Left ventricle myocardium inferior (tissue), 1 donor: Measurements from ENCODE around the gene NEDD8. TPM values are rescaled to one million over a fixed set of nuclear protein-coding genes. Genes with fewer than 3 reads are reported as not detected.
"Not testable (repeated sequence)": the region's sequence is repeated elsewhere in the genome, so short reads cannot be mapped to it uniquely, and the experiment has no call there.

Experiments used
- DNase-seq: peaks from one replicate; pipeline ENCODE4 v3.0.0-alpha.2; 2020
- H3K27ac ChIP-seq: fragments of 200-600 bp; replicated peaks from 2 replicates; pipeline ENCODE4 v1.8.0; 2021
- H3K27me3 ChIP-seq: fragments of 200-600 bp; 2 replicates; pipeline ENCODE4 v1.8.0; 2021; ENCODE audit warnings: low read depth
- H3K36me3 ChIP-seq: fragments of 200-600 bp; 2 replicates; pipeline ENCODE4 v1.8.0; 2021
- H3K4me1 ChIP-seq: fragments of 200-600 bp; 2 replicates; pipeline ENCODE4 v1.8.0; 2021
- H3K4me3 ChIP-seq: fragments of 200-600 bp; 2 replicates; pipeline ENCODE4 v1.8.0; 2021; ENCODE audit warnings: mild to moderate bottlenecking, moderate library complexity
- H3K9me3 ChIP-seq: fragments of 200-600 bp; replicated peaks from 2 replicates; pipeline ENCODE4 v1.8.0; 2021
- intact Hi-C: fragments of 100-400 bp; cut with micrococcal nuclease; formaldehyde crosslinking; loops from one replicate; pipeline ENCODE4 v1.11.0; 2022
- total RNA-seq: library from RNA; stranded (reverse); fragmentation: NEBNext Ultra II Directional; extraction: Animal tissue kit (Norgen Biotek cat#: 25700); gene quantifications from one replicate; pipeline ENCODE4 v1.2.1, GENCODE V29; 2021
- TF ChIP-seq, protein P1 (sequence below): fragments of 200-600 bp; IDR thresholded peaks from 2 replicates; pipeline ENCODE4 v1.8.0; 2021; ENCODE audit warnings: antibody characterized with exemption, mild to moderate bottlenecking, borderline replicate concordance
- donor health status: DM: no; HTN: yes; CAD: no; lungs with severe emphysema.

Gene NEDD8
- total RNA-seq, 1 donor from 2014 or later, result 214 TPM

DNA sequence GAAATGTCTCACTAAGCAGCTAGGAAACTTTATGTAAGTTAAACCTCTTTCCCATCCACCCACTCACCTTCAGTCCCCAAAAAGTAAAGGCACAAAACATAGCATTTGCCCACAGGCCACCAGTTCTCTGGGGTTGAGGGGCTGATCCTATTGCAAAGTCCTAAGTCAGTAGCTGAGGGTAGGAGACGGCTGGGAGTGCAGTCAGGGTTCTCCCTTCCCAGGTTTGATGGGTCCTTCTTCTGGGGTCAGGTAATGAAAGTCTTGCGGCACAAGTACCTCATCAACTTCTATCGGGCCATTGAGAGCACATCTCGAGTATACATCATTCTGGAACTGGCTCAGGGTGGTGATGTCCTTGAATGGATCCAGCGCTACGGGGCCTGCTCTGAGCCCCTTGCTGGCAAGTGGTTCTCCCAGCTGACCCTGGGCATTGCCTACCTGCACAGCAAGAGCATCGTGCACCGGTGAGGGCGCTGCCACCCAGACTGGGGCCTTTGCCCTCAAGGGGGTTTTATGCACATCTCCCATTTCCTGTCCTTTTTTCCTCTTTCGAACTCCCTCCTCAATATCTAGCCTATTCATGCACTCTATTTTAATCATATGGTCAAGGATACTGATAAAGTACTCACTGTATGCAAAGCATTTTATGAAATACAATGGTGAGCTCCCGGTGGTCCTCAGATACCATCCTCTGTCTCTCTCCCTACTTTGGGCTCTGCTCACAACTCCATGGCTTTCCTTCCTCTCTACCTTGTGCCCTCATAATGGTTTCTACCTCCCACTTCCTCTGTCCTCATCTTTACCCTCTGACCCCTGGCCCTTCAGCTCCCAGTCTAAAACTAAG, 25.7 kb downstream of the NEDD8 start:
- Histone ChIP-seq H3K4me1 (peaks cover 6% of the 10 kb centered on the region), H3K9me3 (no peaks in the 10 kb centered on the region), H3K4me3 (no peak overlapping the region), H3K27ac (no peak overlapping the region), H3K27me3 (no peaks in the 10 kb centered on the region), H3K36me3 (peaks cover 78% of the 10 kb centered on the region)
- no peak for DNase-seq
- TF ChIP-seq, protein P1, sequence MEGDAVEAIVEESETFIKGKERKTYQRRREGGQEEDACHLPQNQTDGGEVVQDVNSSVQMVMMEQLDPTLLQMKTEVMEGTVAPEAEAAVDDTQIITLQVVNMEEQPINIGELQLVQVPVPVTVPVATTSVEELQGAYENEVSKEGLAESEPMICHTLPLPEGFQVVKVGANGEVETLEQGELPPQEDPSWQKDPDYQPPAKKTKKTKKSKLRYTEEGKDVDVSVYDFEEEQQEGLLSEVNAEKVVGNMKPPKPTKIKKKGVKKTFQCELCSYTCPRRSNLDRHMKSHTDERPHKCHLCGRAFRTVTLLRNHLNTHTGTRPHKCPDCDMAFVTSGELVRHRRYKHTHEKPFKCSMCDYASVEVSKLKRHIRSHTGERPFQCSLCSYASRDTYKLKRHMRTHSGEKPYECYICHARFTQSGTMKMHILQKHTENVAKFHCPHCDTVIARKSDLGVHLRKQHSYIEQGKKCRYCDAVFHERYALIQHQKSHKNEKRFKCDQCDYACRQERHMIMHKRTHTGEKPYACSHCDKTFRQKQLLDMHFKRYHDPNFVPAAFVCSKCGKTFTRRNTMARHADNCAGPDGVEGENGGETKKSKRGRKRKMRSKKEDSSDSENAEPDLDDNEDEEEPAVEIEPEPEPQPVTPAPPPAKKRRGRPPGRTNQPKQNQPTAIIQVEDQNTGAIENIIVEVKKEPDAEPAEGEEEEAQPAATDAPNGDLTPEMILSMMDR, result no peak
- intact Hi-C loops, result no loop called here

DNA sequence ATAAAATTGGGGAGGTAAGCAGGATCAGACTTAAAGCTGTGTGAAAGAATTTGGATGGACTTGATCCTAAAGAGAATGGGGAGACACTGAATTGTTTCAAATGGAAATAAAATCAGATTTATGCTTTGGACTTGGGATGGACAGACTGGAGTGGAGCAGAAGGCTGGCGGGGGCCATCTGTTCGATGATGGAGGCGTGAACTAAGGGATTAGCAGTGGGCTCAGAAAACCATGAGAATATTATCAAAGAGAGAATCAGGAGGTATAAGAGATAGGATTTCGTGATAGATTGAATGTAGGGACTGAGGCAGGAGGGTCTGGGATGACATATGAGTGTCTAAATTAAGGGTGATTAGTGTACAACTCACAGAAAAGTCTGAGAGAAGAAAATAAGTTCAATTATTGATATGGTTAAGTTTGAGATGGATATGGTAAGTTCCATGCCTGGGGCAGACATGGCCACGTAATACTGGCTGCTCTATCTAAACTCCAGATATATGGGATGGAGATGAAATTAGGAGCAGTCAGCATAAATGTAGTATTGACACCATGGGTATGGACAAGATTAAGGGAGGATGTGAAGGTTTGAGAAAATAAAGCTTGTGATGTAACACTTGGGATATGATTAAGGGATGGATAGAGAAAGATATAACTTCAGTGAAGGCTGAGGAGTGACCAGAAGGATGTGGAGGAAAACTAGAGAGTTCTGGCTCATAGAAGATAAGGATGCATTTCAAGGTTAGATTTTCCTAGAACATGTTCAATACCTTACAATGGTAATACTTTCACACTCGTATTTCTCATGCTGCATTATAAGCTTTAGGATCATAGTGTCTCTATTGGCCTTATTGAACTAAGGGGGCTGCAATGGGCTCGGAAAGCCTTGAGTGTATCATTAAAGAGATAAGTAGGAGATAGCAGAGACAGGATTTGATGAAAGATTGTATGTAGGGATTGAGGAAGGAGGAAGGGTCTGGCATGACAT, 27.7 kb downstream of the NEDD8 start:
- DNase-seq, result no peak
- Histone ChIP-seq H3K4me1 (peaks cover 6% of the 10 kb centered on the region), H3K36me3 (peaks cover 68% of the 10 kb centered on the region), H3K27me3 (no peaks in the 10 kb centered on the region), H3K27ac (no peak overlapping the region), H3K4me3 (no peak overlapping the region), H3K9me3 (no peaks in the 10 kb centered on the region)
- intact Hi-C loops, result no loop called here
- TF ChIP-seq, protein P1, result no peak

GRCh38 chr14:24203249-24203886, 28.8 kb downstream of the NEDD8 start:
- peaks cover 13% of the 10 kb centered on the region for H3K4me1 ChIP-seq
- H3K27ac ChIP-seq, H3K27me3 ChIP-seq, H3K4me3 ChIP-seq, intact Hi-C loops, DNase-seq, H3K9me3 ChIP-seq: not testable (repeated sequence)
- H3K36me3 ChIP-seq, result peaks cover 57% of the 10 kb centered on the region

DNA sequence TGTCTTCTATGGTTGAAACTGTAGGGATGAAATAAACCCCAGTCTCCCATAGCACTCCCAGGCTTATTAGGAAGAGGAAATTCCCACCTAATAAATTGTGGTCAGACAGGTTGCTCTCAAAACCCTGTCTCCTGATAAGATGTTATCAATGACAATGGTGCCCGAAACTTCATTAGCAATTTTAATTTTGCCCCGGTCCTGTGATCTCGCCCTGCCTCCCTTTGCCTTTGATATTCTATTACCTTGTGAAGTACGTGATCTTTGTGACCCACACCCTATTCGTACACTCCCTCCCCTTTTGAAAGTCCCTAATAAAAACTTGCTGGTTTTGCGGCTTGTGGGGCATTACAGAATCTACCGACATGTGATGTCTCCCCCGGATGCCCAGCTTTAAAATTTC, 29.6 kb downstream of the NEDD8 start:
- intact Hi-C loops, H3K9me3 ChIP-seq, DNase-seq, H3K4me3 ChIP-seq, H3K27me3 ChIP-seq, H3K27ac ChIP-seq: not testable (repeated sequence)
- Histone ChIP-seq H3K36me3 (peaks cover 48% of the 10 kb centered on the region), H3K4me1 (peaks cover 14% of the 10 kb centered on the region)

DNA sequence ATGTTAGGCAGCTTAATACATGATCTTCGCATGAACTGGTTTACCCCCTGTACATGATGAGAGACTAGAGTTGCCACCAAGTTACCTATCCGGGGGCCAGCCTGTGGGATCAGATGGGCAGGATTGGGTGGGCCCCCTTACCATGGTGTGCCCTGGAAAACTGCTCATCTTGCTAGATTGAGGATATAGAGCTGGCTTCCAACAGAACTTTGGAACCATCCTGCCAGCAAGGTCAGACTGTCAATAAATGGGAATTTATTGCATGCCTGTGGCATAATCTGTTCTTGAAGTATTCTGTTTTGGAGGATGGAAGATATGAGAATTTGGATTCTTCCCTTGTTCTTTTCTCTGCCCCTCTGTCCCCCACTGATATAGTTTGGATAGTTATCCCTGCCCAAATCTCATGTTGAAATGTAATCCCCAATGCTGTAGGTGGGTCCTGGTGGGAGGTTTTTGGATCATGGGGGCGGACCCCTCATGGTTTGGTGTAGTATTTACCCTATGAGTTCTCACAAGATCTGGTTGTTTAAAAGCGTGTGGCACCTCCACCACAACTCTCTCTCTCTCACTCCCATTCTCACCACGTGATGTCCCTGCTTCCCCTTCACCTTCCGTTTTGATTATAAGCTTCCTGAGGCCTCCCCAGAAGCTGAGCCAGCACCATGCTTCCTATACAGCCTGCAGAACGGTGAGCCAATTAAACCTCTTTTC, 33.2 kb downstream of the NEDD8 start:
- H3K36me3 ChIP-seq, result peaks cover 29% of the 10 kb centered on the region
- H3K4me3 ChIP-seq, result no peak overlapping the region
- H3K9me3 ChIP-seq, result no peaks in the 10 kb centered on the region
- H3K27ac ChIP-seq, result no peak overlapping the region
- DNase-seq, result no peak
- intact Hi-C loops, result no loop called here
- peaks cover 48% of the 10 kb centered on the region for H3K4me1 ChIP-seq
- no peaks in the 10 kb centered on the region for H3K27me3 ChIP-seq
- TF ChIP-seq, protein P1, result no peak

DNA sequence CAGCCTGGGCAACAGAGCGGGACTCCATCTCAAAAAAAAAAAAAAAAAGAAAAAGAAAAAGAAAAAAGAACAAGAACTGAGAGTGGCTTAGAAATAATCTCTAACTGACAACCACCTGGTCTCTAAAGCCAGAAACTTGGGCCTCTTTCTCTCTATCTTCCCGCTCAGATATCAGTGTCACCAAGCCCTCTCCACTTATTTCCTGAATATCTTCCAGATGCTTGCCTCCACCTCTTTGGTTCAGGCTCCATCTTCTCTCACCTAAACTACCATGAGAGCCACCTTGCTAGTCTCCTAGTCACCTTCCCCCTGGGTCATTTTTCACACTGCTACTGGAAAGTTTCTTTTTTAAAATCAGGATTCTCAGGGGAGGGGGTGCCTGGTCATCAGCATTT, 35.1 kb downstream of the NEDD8 start:
- intact Hi-C loops, result no loop called here
- H3K4me3 ChIP-seq, result peak overlapping the region; percentile 100
- no peaks in the 10 kb centered on the region for H3K27me3 ChIP-seq
- TF ChIP-seq, protein P1, result no peak
- H3K36me3 ChIP-seq, result peaks cover 31% of the 10 kb centered on the region
- no peak for DNase-seq
- H3K27ac ChIP-seq, result no peak overlapping the region
- H3K9me3 ChIP-seq, result no peaks in the 10 kb centered on the region
- peaks cover 49% of the 10 kb centered on the region for H3K4me1 ChIP-seq
